Upper lobe of right lung (tissue), 1 donor: ENCODE results near the gene ITPR2. TPM values are rescaled to one million over a fixed set of nuclear protein-coding genes. Genes with fewer than 3 reads are reported as not detected.

Source experiments
- ATAC-seq: fragments of 200-7000 bp; cut with Tn5 transposase; one replicate; pipeline ENCODE4 v1.9.1; 2020; ENCODE audit warnings: mild to moderate bottlenecking, moderate library complexity
- DNase-seq: peaks from one replicate; pipeline ENCODE4 v3.0.0-alpha.2; 2020
- H3K27ac ChIP-seq: fragments of 200-600 bp; one replicate; pipeline ENCODE4 v1.8.0; 2022
- H3K27me3 ChIP-seq: fragments of 200-600 bp; one replicate; pipeline ENCODE4 v1.8.0; 2022; ENCODE audit warnings: mild to moderate bottlenecking
- H3K36me3 ChIP-seq: fragments of 200-600 bp; one replicate; pipeline ENCODE4 v1.8.0; 2022
- H3K4me1 ChIP-seq: fragments of 200-600 bp; one replicate; pipeline ENCODE4 v1.8.0; 2022
- H3K4me3 ChIP-seq: fragments of 200-600 bp; one replicate; pipeline ENCODE4 v1.8.0; 2022; ENCODE audit warnings: mild to moderate bottlenecking
- H3K9me3 ChIP-seq: fragments of 200-600 bp; one replicate; pipeline ENCODE4 v1.8.0; 2022
- CTCF ChIP-seq: fragments of 200-600 bp; IDR thresholded peaks from one replicate; pipeline ENCODE4 v1.8.0; 2022; ENCODE audit warnings: antibody characterized with exemption
- intact Hi-C: fragments of 100-400 bp; cut with DNase I; formaldehyde crosslinking; loops from one replicate; pipeline ENCODE4 v1.11.0; 2022
- total RNA-seq: library from RNA; stranded (reverse); fragmentation: NEBNext Ultra II Directional; extraction: Animal tissue kit (Norgen Biotek cat#: 25700); gene quantifications from one replicate; pipeline ENCODE4 v1.2.1, GENCODE V29; 2021
- donor health status: DM: no; HTN: yes; CAD: no; lungs with severe emphysema.

ITPR2 gene
- total RNA-seq, 1 donor from 2014 or later = 50.8 TPM

GRCh38 chr12:26751179-26751578, 81.8 kb downstream of the ITPR2 start:
- peaks cover 7% of the 10 kb centered on the region for H3K4me1 ChIP-seq
- intact Hi-C loops = no loop called here

GRCh38 chr12:26750531-26751175, 82.3 kb downstream of the ITPR2 start:
- peaks cover 6% of the 10 kb centered on the region for H3K9me3 ChIP-seq
- H3K4me3 ChIP-seq = no peak overlapping the region
- peaks cover 7% of the 10 kb centered on the region for H3K4me1 ChIP-seq
- intact Hi-C loops = no loop called here
- H3K27me3 ChIP-seq = no peaks in the 10 kb centered on the region
- TF ChIP-seq CTCF = no peak
- no peak overlapping the region for H3K27ac ChIP-seq
- ATAC-seq = peak; percentile 16
- H3K36me3 ChIP-seq = no peaks in the 10 kb centered on the region
- DNase-seq = no peak

More at GRCh38 chr12:26751179-26751578, 81.8 kb downstream of the ITPR2 start:
- Histone ChIP-seq H3K27ac (no peak overlapping the region), H3K27me3 (no peaks in the 10 kb centered on the region), H3K9me3 (peaks cover 6% of the 10 kb centered on the region), H3K36me3 (no peaks in the 10 kb centered on the region), H3K4me3 (no peak overlapping the region)
- DNase-seq (no peak), ATAC-seq (no peak)
- no peak for TF ChIP-seq CTCF

- Histone ChIP-seq H3K4me3 (no peak overlapping the region), H3K36me3 (no peaks in the 10 kb centered on the region), H3K4me1 (peaks cover 7% of the 10 kb centered on the region), H3K27ac (no peak overlapping the region), H3K27me3 (no peaks in the 10 kb centered on the region), H3K9me3 (peaks cover 4% of the 10 kb centered on the region)
- TF ChIP-seq CTCF = no peak
- intact Hi-C loops = no loop called here
- no peak for DNase-seq
- no peak for ATAC-seq
Measured at GRCh38 chr12:26749781-26750180, 83.2 kb downstream of the ITPR2 start.

- H3K27ac ChIP-seq = no peak overlapping the region
- DNase-seq = no peak
- no peaks in the 10 kb centered on the region for H3K9me3 ChIP-seq
- H3K4me3 ChIP-seq = no peak overlapping the region
- intact Hi-C loops = no loop called here
- no peaks in the 10 kb centered on the region for H3K27me3 ChIP-seq
- ATAC-seq = no peak
- H3K36me3 ChIP-seq = no peaks in the 10 kb centered on the region
- TF ChIP-seq CTCF = no peak
- H3K4me1 ChIP-seq = peaks cover 7% of the 10 kb centered on the region
Measured at GRCh38 chr12:26748741-26749431, 84.1 kb downstream of the ITPR2 start.

GRCh38 chr12:26748412-26748740, 84.6 kb downstream of the ITPR2 start:
- intact Hi-C loops = no loop called here
- Histone ChIP-seq H3K4me1 (peaks cover 7% of the 10 kb centered on the region), H3K27ac (no peak overlapping the region), H3K4me3 (no peak overlapping the region), H3K27me3 (no peaks in the 10 kb centered on the region), H3K36me3 (no peaks in the 10 kb centered on the region), H3K9me3 (no peaks in the 10 kb centered on the region)
- DNase-seq = no peak
- ATAC-seq = no peak
- no peak for TF ChIP-seq CTCF
